ENCODE results near the gene BPI.
"Not testable (repeated sequence)": the region's sequence is repeated elsewhere in the genome, so short reads cannot be mapped to it uniquely, and the experiment has no call there.

The BPI gene

DNA sequence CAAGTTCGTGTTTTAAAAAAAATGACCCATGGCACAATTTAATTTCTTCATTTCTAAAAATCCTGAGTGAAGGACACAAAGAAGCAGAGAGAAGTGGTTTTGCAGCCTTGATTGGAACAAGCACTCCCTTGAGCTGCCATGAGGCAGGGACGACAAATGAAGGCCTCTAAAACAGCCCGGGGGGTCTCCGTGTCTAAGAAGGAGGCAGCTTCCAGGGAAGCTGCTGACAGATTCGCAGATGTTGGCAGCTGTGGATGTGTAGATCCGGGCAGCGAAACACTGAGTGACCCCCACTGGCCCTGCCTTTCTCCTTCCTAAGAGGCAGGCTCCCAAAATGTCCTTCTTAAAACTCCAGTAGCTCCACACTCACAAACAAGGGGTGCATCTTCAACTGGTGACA lies 32.8 kb downstream of the BPI start:
- Histone ChIP-seq H3K27me3 (ENCODE audit: insufficient read depth, poor library complexity, severe bottlenecking) (no peaks in the 10 kb centered on the region), H3K4me3 (replicated peaks; ENCODE audit: insufficient read depth, low read length) (no peak overlapping the region), H3K27ac (replicated peaks) (no peak overlapping the region)
- DNase-seq (ENCODE audit: low read depth in 1 of 2, low spot score in 1 of 2) = no peak
- TF ChIP-seq SPI1 (IDR thresholded peaks at IDR 0.05; ENCODE audit: borderline replicate concordance, low read depth) (no peak), GABPA (IDR thresholded peaks at IDR 0.05; ENCODE audit: low read depth) (no peak), POLR2AphosphoS5 (IDR thresholded peaks at IDR 0.05; ENCODE audit: low read depth) (no peak)
- TF ChIP-seq, protein P1, sequence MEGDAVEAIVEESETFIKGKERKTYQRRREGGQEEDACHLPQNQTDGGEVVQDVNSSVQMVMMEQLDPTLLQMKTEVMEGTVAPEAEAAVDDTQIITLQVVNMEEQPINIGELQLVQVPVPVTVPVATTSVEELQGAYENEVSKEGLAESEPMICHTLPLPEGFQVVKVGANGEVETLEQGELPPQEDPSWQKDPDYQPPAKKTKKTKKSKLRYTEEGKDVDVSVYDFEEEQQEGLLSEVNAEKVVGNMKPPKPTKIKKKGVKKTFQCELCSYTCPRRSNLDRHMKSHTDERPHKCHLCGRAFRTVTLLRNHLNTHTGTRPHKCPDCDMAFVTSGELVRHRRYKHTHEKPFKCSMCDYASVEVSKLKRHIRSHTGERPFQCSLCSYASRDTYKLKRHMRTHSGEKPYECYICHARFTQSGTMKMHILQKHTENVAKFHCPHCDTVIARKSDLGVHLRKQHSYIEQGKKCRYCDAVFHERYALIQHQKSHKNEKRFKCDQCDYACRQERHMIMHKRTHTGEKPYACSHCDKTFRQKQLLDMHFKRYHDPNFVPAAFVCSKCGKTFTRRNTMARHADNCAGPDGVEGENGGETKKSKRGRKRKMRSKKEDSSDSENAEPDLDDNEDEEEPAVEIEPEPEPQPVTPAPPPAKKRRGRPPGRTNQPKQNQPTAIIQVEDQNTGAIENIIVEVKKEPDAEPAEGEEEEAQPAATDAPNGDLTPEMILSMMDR (IDR thresholded peaks at IDR 0.05; ENCODE audit: insufficient read depth, low read length) = no peak
- TF ChIP-seq, protein P2, sequence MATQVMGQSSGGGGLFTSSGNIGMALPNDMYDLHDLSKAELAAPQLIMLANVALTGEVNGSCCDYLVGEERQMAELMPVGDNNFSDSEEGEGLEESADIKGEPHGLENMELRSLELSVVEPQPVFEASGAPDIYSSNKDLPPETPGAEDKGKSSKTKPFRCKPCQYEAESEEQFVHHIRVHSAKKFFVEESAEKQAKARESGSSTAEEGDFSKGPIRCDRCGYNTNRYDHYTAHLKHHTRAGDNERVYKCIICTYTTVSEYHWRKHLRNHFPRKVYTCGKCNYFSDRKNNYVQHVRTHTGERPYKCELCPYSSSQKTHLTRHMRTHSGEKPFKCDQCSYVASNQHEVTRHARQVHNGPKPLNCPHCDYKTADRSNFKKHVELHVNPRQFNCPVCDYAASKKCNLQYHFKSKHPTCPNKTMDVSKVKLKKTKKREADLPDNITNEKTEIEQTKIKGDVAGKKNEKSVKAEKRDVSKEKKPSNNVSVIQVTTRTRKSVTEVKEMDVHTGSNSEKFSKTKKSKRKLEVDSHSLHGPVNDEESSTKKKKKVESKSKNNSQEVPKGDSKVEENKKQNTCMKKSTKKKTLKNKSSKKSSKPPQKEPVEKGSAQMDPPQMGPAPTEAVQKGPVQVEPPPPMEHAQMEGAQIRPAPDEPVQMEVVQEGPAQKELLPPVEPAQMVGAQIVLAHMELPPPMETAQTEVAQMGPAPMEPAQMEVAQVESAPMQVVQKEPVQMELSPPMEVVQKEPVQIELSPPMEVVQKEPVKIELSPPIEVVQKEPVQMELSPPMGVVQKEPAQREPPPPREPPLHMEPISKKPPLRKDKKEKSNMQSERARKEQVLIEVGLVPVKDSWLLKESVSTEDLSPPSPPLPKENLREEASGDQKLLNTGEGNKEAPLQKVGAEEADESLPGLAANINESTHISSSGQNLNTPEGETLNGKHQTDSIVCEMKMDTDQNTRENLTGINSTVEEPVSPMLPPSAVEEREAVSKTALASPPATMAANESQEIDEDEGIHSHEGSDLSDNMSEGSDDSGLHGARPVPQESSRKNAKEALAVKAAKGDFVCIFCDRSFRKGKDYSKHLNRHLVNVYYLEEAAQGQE (IDR thresholded peaks at IDR 0.05; ENCODE audit: insufficient replicate concordance, low read depth) = no peak

DNA sequence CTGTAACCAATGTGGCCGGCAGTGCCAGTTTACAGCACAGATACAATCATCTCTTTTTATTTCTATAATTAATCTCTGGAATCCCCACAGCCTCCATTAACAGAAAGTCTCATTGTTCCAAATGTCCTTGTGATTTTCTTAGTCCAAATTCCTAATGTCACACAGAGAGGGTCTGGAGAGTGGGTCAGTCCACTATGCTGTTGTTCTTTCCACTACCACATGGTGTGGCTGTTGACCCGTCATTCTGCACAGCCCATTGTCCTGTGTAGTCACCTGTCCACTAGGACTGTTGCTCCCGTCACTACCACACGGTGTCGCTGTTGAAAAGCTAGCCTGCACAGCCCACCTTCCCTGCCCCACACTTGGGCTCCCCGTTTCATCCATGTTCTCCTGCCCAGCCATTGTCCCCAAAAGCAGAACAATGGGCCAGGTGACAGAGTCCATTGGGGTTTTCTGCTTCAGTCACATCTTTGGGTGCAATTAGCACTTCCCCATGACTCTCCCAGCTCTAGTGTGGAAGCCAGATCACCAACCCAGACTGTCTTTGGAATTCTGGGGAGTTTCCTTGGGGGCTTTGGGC lies 33.7 kb downstream of the BPI start:
- Histone ChIP-seq H3K27ac (replicated peaks) (no peak overlapping the region), H3K4me3 (replicated peaks; ENCODE audit: insufficient read depth, low read length) (no peak overlapping the region), H3K27me3 (ENCODE audit: insufficient read depth, poor library complexity, severe bottlenecking) (no peaks in the 10 kb centered on the region)
- TF ChIP-seq, protein P1 (IDR thresholded peaks at IDR 0.05; ENCODE audit: insufficient read depth, low read length) = peak; percentile 52
- TF ChIP-seq POLR2AphosphoS5 (IDR thresholded peaks at IDR 0.05; ENCODE audit: low read depth) = no peak
- TF ChIP-seq GABPA (IDR thresholded peaks at IDR 0.05; ENCODE audit: low read depth) = no peak
- peak; percentile 24 to 63 for DNase-seq (ENCODE audit: low read depth in 1 of 2, low spot score in 1 of 2)

DNA sequence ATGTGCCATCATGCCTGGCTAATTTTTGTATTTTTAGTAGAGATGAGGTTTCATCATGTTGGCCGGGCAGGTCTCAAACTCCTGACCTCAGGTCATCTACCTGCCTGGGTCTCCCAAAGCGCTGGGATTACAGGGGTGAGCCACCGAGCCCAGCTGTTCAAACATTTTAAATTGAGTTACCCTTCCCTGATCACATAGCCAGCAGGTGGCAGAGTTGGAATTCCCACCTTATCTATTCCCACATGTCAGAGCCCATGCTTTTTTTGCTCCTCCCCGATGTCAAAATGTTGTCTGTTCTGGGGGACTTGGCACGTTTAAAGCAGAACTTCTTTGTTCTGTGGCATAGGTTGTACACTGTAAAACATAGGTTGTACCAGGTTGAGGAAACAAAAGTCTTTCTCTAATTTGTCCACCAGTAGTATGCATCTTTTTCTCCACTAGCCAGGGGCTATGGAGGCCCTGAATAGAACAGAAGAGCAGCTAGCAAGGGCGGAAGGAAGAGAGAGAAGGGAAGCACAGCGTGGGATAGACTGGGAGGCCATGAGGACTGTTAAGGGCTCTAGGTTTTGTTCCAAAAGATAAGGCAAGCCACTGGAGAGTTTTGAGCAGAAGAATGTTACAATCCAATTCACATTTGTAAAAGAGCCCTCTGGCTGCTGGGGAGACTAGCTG lies 35.0 kb downstream of the BPI start:
- no peak for DNase-seq (ENCODE audit: low read depth in 1 of 2, low spot score in 1 of 2)
- Histone ChIP-seq H3K4me3 (replicated peaks; ENCODE audit: insufficient read depth, low read length) (no peak overlapping the region), H3K27me3 (ENCODE audit: insufficient read depth, poor library complexity, severe bottlenecking) (no peaks in the 10 kb centered on the region), H3K27ac (replicated peaks) (no peak overlapping the region)
- TF ChIP-seq SPI1 (IDR thresholded peaks at IDR 0.05; ENCODE audit: borderline replicate concordance, low read depth) = no peak
- TF ChIP-seq, protein P1 (IDR thresholded peaks at IDR 0.05; ENCODE audit: insufficient read depth, low read length) = no peak
- TF ChIP-seq POLR2AphosphoS5 (IDR thresholded peaks at IDR 0.05; ENCODE audit: low read depth) = no peak
- no peak for TF ChIP-seq GABPA (IDR thresholded peaks at IDR 0.05; ENCODE audit: low read depth)
- TF ChIP-seq, protein P2 (IDR thresholded peaks at IDR 0.05; ENCODE audit: insufficient replicate concordance, low read depth) = no peak

DNA sequence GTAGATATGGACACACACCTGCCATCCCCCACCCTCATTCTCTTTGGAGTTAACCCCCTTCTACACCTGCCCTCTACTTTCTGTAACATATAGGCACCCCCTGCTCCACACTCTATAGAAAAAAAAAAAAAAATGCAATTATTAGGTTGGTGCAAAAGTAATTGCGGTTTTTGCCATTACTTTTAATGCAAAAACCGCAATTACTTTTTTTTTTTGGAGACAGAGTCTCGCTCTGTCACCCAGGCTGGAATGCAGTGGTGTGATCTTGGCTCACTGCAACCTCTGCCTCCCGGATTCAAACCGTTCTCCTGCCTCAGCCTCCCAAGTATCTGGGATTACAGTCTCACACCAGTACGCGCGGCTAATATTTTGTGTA lies 35.6 kb downstream of the BPI start:
- not testable (repeated sequence) for H3K4me3 ChIP-seq (replicated peaks; ENCODE audit: insufficient read depth, low read length); H3K27ac ChIP-seq (replicated peaks); H3K27me3 ChIP-seq (ENCODE audit: insufficient read depth, poor library complexity, severe bottlenecking); DNase-seq (ENCODE audit: low read depth in 1 of 2, low spot score in 1 of 2)

Data from HL-60 (cell line).